Upper lobe of right lung (tissue), 1 donor: ENCODE data around the gene POLN. TPM values are rescaled to one million over a fixed set of nuclear protein-coding genes. Genes with fewer than 3 reads are reported as not detected.

Source experiments
- ATAC-seq: fragments of 200-7000 bp; cut with Tn5 transposase; one replicate; pipeline ENCODE4 v1.9.1; 2020; ENCODE audit warnings: mild to moderate bottlenecking, moderate library complexity
- DNase-seq: peaks from one replicate; pipeline ENCODE4 v3.0.0-alpha.2; 2020
- H3K27ac ChIP-seq: fragments of 200-600 bp; one replicate; pipeline ENCODE4 v1.8.0; 2022
- H3K27me3 ChIP-seq: fragments of 200-600 bp; one replicate; pipeline ENCODE4 v1.8.0; 2022; ENCODE audit warnings: mild to moderate bottlenecking
- H3K36me3 ChIP-seq: fragments of 200-600 bp; one replicate; pipeline ENCODE4 v1.8.0; 2022
- H3K4me1 ChIP-seq: fragments of 200-600 bp; one replicate; pipeline ENCODE4 v1.8.0; 2022
- H3K4me3 ChIP-seq: fragments of 200-600 bp; one replicate; pipeline ENCODE4 v1.8.0; 2022; ENCODE audit warnings: mild to moderate bottlenecking
- H3K9me3 ChIP-seq: fragments of 200-600 bp; one replicate; pipeline ENCODE4 v1.8.0; 2022
- intact Hi-C: fragments of 100-400 bp; cut with DNase I; formaldehyde crosslinking; loops from one replicate; pipeline ENCODE4 v1.11.0; 2022
- total RNA-seq: library from RNA; stranded (reverse); fragmentation: NEBNext Ultra II Directional; extraction: Animal tissue kit (Norgen Biotek cat#: 25700); gene quantifications from one replicate; pipeline ENCODE4 v1.2.1, GENCODE V29; 2021
- TF ChIP-seq, protein P1 (sequence below): fragments of 200-600 bp; IDR thresholded peaks from one replicate; pipeline ENCODE4 v1.8.0; 2022; ENCODE audit warnings: antibody characterized with exemption
- donor health status: DM: no; HTN: yes; CAD: no; lungs with severe emphysema.

The POLN gene
- total RNA-seq, 1 donor from 2014 or later, result 2.7 TPM

DNA sequence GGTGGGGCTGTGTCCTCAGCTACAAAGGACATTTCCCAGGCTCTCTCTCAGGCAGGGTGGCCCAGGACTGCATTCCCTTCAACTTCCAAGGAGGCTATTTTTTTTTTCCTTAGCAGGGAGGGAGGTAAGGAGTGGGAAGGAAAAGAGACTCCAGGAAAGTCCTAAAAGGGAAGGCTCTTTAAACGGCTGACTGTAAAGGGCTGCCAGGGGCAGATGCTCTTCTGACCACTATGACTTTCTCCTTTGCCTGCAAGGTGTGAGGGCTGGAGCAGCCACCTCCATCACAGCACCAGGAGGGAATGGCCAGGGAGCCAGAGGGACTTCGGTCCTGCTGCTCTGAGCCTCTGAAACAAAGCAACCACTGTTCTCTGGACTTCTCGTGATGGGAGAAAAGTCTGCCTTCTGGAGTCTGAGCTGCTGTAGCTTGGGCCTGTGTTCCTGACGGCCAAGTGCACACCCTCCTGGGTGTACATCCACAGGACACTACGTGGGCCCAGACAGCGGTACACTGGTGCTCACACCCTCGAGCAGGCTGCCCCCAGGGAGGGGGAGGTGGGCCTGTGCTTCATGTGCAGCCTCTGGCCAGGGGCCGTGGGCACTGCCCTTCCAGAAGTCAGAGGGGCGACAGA is 164.9 kb downstream of the POLN start:
- DNase-seq (peak; percentile 45), ATAC-seq (no peak)
- intact Hi-C loops, result no loop called here
- TF ChIP-seq, protein P1, sequence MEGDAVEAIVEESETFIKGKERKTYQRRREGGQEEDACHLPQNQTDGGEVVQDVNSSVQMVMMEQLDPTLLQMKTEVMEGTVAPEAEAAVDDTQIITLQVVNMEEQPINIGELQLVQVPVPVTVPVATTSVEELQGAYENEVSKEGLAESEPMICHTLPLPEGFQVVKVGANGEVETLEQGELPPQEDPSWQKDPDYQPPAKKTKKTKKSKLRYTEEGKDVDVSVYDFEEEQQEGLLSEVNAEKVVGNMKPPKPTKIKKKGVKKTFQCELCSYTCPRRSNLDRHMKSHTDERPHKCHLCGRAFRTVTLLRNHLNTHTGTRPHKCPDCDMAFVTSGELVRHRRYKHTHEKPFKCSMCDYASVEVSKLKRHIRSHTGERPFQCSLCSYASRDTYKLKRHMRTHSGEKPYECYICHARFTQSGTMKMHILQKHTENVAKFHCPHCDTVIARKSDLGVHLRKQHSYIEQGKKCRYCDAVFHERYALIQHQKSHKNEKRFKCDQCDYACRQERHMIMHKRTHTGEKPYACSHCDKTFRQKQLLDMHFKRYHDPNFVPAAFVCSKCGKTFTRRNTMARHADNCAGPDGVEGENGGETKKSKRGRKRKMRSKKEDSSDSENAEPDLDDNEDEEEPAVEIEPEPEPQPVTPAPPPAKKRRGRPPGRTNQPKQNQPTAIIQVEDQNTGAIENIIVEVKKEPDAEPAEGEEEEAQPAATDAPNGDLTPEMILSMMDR, result no peak
- Histone ChIP-seq H3K9me3 (no peaks in the 10 kb centered on the region), H3K27me3 (no peaks in the 10 kb centered on the region), H3K4me3 (no peak overlapping the region), H3K36me3 (no peaks in the 10 kb centered on the region), H3K4me1 (no peaks in the 10 kb centered on the region), H3K27ac (no peak overlapping the region)

DNA sequence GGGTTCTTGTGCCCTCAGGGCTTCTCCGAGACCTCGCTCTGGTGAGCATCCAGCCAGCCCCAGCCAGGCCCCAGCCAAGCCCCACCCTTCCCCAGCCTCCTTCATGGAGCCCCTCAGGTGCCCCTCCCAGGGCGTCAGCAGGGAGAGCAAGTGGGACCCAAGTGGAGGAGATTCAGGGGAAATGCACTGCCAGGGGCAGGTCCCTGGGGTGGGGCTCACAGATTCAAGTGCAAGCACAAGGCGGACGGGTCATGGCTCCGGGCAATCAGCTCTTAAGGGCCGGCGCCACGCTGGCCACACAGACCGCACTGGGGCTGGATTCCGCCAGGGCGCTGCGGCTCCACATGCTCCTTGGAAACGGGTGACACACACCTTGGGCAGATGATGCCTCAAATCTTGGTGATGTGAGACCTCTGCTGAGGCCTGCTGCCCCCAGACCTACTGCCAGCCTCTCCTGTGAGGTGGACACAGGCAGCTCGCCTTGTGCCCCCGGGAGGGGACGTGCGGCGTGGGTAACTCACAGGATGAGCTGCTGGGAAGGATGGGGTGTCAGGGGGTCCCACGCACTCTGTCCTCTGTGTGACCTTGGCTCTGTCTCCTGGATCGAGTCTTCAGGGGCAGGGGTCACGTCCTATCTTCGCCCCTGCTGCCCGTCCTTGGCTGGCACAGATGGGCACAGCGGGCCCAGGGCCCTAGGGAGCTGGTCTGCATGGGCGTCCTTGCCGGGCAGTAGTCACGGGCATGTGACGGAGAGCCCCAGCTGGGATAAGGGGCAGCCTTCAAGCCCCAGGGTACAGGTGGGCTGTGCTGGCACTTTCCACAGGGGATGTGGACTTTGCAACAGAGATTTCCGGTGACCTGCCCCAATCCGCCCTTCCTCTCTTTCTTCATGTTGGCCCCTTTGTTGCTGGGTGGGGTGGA is 165.7 kb downstream of the POLN start:
- Histone ChIP-seq H3K9me3 (no peaks in the 10 kb centered on the region), H3K4me1 (no peaks in the 10 kb centered on the region), H3K27me3 (no peaks in the 10 kb centered on the region), H3K27ac (no peak overlapping the region), H3K4me3 (no peak overlapping the region), H3K36me3 (no peaks in the 10 kb centered on the region)
- TF ChIP-seq, protein P1, result no peak
- intact Hi-C loops, result no loop called here
- ATAC-seq (no peak), DNase-seq (peak; percentile 58)

DNA sequence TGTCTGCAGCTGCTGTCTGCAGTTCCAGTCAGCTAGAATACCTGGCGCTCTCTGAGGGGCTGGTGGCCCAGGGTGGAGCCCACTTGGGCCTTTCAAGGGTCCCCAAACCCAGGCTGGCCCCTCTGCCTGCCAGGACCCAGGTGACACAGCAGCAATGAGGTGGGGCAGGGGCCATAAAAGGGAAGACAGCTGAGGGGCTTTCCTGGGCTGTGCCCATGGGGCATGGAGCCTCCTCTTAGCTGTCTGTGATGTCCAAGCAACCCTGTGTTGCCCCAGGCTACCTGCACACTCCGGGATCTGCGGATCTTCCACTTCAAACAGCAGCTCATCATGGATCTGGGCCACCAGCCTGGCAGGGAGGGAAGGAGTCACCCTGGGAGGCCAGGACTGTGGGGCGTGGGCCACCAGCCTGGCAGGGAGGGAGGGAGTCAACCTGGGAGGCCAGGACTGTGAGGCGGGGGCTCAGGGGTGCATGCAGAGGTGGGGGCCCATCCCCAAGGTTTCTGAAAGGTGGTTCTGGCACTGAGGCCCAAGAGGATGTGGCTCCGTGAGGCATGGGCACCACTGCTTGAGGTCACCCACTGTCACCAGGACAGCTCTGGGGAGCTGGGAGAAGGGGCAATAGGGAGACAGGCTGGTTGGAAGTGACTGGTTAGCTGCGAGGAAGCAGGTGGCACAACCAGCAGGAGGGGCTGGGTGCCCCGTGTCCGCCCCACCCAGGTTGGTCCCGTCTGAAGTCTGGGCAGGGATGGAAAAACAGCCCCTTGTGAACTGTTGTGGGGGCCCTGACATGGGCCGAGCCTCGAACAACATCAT is 166.5 kb downstream of the POLN start:
- peak; percentile 48 for DNase-seq
- Histone ChIP-seq H3K36me3 (no peaks in the 10 kb centered on the region), H3K4me3 (no peak overlapping the region), H3K27ac (no peak overlapping the region), H3K9me3 (no peaks in the 10 kb centered on the region), H3K4me1 (no peaks in the 10 kb centered on the region), H3K27me3 (no peaks in the 10 kb centered on the region)
- ATAC-seq, result no peak
- TF ChIP-seq, protein P1, result no peak
- intact Hi-C loops, result no loop called here

DNA sequence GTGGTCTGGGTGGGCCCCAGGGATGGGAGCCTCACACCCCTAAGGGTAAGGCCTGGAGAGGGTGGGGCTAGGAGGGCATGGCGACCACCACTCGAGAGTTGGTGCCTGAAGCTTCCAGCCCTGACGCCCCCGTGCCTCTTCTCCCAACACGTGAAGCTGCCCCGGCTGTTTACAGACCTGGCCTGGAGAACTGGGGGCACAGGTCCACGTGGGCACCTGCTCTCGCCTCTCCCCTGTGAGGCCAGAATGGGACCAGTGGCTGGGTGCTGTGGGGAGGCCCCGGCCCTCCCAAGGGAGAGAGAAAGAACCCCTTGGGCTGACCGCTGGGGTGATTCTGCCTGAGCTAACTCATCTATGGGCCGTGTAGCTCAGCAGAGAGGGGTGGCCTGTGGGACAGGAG is 167.3 kb downstream of the POLN start:
- intact Hi-C loops, result no loop called here
- Histone ChIP-seq H3K9me3 (no peaks in the 10 kb centered on the region), H3K4me1 (no peaks in the 10 kb centered on the region), H3K27ac (no peak overlapping the region), H3K27me3 (no peaks in the 10 kb centered on the region), H3K36me3 (no peaks in the 10 kb centered on the region), H3K4me3 (no peak overlapping the region)
- peak; percentile 39 for DNase-seq
- TF ChIP-seq, protein P1, result no peak
- ATAC-seq, result no peak

DNA sequence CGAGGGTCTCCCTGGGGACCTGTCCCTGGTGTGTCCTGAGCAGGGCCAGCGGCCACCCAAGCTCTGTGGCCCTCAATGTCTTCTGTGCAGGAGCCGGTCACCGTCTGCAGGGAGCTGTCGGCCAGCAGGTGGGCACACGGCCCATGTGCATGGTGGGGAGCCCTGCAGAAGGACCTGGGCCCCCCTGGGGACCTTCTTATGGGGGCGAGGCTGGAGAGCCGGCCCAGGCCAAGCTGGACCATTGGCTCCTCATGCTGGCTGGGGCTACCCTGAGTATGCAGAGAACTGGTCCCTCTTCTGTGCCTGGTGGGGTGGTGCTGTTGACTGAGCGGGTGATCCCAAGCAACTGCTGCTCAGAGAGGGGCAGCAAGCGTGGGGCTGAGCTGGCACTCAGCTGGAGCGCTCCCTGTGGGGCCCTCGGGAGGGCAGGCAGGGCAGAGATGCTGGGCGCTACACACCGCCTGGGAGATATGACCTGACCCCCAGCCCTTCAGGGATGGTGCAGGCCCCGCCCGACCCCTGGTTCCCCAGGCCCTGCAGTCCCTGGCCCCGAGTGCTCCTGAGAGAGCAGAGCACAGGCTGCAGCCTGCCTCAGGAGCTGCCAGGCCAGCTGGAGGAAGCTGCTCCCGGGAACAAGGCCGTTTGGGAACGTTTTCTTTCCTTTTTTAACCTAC is 168.0 kb downstream of the POLN start:
- no peak for ATAC-seq
- TF ChIP-seq, protein P1, result no peak
- Histone ChIP-seq H3K4me1 (no peaks in the 10 kb centered on the region), H3K4me3 (no peak overlapping the region), H3K36me3 (no peaks in the 10 kb centered on the region), H3K27ac (no peak overlapping the region), H3K9me3 (no peaks in the 10 kb centered on the region), H3K27me3 (no peaks in the 10 kb centered on the region)
- intact Hi-C loops, result no loop called here
- peak; percentile 59 for DNase-seq
